Caco-2 (cell line): ENCODE measurements around the gene MKRN1. TPM values are rescaled to one million over a fixed set of nuclear protein-coding genes. Genes with fewer than 3 reads are reported as not detected.

ENCODE experiments used
- BruUV-seq: library from RNA; stranded (reverse); fragments of 400-500 nt; replicated peaks from 2 replicates; lab custom pipeline; 2021; lab: Mats Ljungman, UMichigan
- CTCF ChIA-PET: fragments of 300-600 bp; sonication (Branson Sonifier 250); formaldehyde crosslinking; loops from one replicate; lab custom pipeline; 2022; ENCODE audit warnings: antibody characterized with exemption; lab: Charles Lee
- POLR2A ChIA-PET: fragments of 300-600 bp; sonication (Branson Sonifier 250); formaldehyde crosslinking; loops from one replicate; lab custom pipeline; 2022; ENCODE audit warnings: antibody characterized with exemption; lab: Charles Lee
- DNase-seq, 2 experiments: peaks; one replicate each; pipeline versions ENCODE4 v3.0.0 to v3.0.0-alpha.2; 2020 to 2022
- H3K27me3 ChIP-seq: replicated peaks from 2 replicates; pipeline ENCODE4 v1.6.0; 2011; ENCODE audit warnings: low read length; ENCODE audit not compliant: control insufficient read depth, insufficient read depth
- H3K36me3 ChIP-seq: 2 replicates; pipeline ENCODE4 v1.5.1; 2011; ENCODE audit warnings: low read length; ENCODE audit not compliant: control insufficient read depth, insufficient read depth
- H3K4me1 ChIP-seq: fragments of 250-450 bp; sonication (Bioruptor Pico); 2 replicates; pipeline ENCODE4 v1.5.1; 2020; ENCODE audit warnings: mild to moderate bottlenecking
- H3K4me3 ChIP-seq: 2 replicates; pipeline ENCODE4 v1.5.1; 2011; ENCODE audit warnings: low read depth, mild to moderate bottlenecking, control low read depth, low read length
- H3K9me3 ChIP-seq: fragments of 250-450 bp; sonication (Bioruptor Pico); 2 replicates; pipeline ENCODE4 v1.5.1; 2020; ENCODE audit warnings: mild to moderate bottlenecking, moderate library complexity
- H3K27ac Mint-ChIP-seq: one replicate; pipeline ENCODE4 v1.8.0; 2022; ENCODE audit warnings: mixed read lengths; ENCODE audit not compliant: unreplicated experiment
- H3K27me3 Mint-ChIP-seq: one replicate; pipeline ENCODE4 v1.8.0; 2022; ENCODE audit warnings: mixed read lengths; ENCODE audit not compliant: insufficient read depth, unreplicated experiment
- H3K36me3 Mint-ChIP-seq: one replicate; pipeline ENCODE4 v1.8.0; 2022; ENCODE audit warnings: mild to moderate bottlenecking, mixed read lengths; ENCODE audit not compliant: insufficient read depth, unreplicated experiment
- H3K4me1 Mint-ChIP-seq: one replicate; pipeline ENCODE4 v1.8.0; 2022; ENCODE audit warnings: low read depth, mixed read lengths; ENCODE audit not compliant: unreplicated experiment
- H3K4me3 Mint-ChIP-seq: one replicate; pipeline ENCODE4 v1.8.0; 2022; ENCODE audit warnings: mild to moderate bottlenecking, moderate library complexity, mixed read lengths; ENCODE audit not compliant: unreplicated experiment
- H3K9me3 Mint-ChIP-seq: one replicate; pipeline ENCODE4 v1.8.0; 2022; ENCODE audit warnings: mixed read lengths; ENCODE audit not compliant: unreplicated experiment
- CTCF ChIP-seq, 2 experiments: fragments of 200-600 bp in 1 of 2; IDR thresholded peaks; 1 replicate in 1 of 2; 2 replicates in 1 of 2; pipeline versions ENCODE4 v1.5.1 to v1.8.0; 2011 to 2022; ENCODE audit warnings: antibody characterized with exemption in 1 of 2, control low read depth in 1 of 2, inconsistent platforms in 1 of 2, low read depth in 1 of 2, low read length in 1 of 2, mild to moderate bottlenecking in 1 of 2, moderate library complexity in 1 of 2; ENCODE audit not compliant: insufficient read depth in 1 of 2, severe bottlenecking in 1 of 2, unreplicated experiment in 1 of 2
- intact Hi-C: fragments of 100-400 bp; cut with micrococcal nuclease; formaldehyde crosslinking; loops from one replicate; pipeline ENCODE4 v1.10.0; 2022; ENCODE audit not compliant: unreplicated experiment
- total RNA-seq: library from RNA; stranded (reverse); gene quantifications from 2 replicates; pipeline ENCODE4 v1.2.3, GENCODE V29; 2022

The MKRN1 gene
- total RNA-seq, 1 experiment from 2014 or later: 73.0 TPM

GRCh38 chr7:140526214-140526613 is 46.9 kb upstream of the MKRN1 start:
- intact Hi-C loops: no loop called here
- Mint-ChIP-seq H3K27me3 (peaks cover 1% of the 10 kb centered on the region), H3K4me1 (no peaks in the 10 kb centered on the region), H3K4me3 (no peak overlapping the region), H3K36me3 (no peaks in the 10 kb centered on the region), H3K9me3 (no peaks in the 10 kb centered on the region), H3K27ac (no peak overlapping the region)
- no peak for TF ChIP-seq CTCF (IDR thresholded peaks at IDR 0.05; ENCODE audit: insufficient read depth in 1 of 2, low read depth in 1 of 2, low read length in 1 of 2, severe bottlenecking in 1 of 2, unreplicated experiment in 1 of 2)
- CTCF ChIA-PET: no interaction called here
- Histone ChIP-seq H3K27me3 (no peaks in the 10 kb centered on the region), H3K4me3 (no peak overlapping the region), H3K36me3 (no peaks in the 10 kb centered on the region), H3K9me3 (no peaks in the 10 kb centered on the region), H3K4me1 (no peaks in the 10 kb centered on the region)
- no TSS peak for BruUV-seq
- no peak for DNase-seq
- POLR2A ChIA-PET: no interaction called here

GRCh38 chr7:140525743-140526142 is 46.4 kb upstream of the MKRN1 start:
- no peak for TF ChIP-seq CTCF (IDR thresholded peaks at IDR 0.05; ENCODE audit: insufficient read depth in 1 of 2, low read depth in 1 of 2, low read length in 1 of 2, severe bottlenecking in 1 of 2, unreplicated experiment in 1 of 2)
- no peaks in the 10 kb centered on the region for H3K36me3 Mint-ChIP-seq
- no peaks in the 10 kb centered on the region for H3K9me3 ChIP-seq
- ChIA-PET CTCF (no interaction called here), POLR2A (no interaction called here)
- no peaks in the 10 kb centered on the region for H3K36me3 ChIP-seq
- no peaks in the 10 kb centered on the region for H3K4me1 Mint-ChIP-seq
- no peak for DNase-seq
- no peaks in the 10 kb centered on the region for H3K9me3 Mint-ChIP-seq
- H3K27ac Mint-ChIP-seq: no peak overlapping the region
- H3K4me3 ChIP-seq: no peak overlapping the region
- no peaks in the 10 kb centered on the region for H3K4me1 ChIP-seq
- H3K27me3 Mint-ChIP-seq: no peaks in the 10 kb centered on the region
- intact Hi-C loops: no loop called here
- no peak overlapping the region for H3K4me3 Mint-ChIP-seq
- H3K27me3 ChIP-seq: no peaks in the 10 kb centered on the region
- BruUV-seq: no TSS peak

- H3K4me3 ChIP-seq: no peak overlapping the region
- H3K9me3 ChIP-seq: no peaks in the 10 kb centered on the region
- ChIA-PET POLR2A (no interaction called here), CTCF (no interaction called here)
- H3K4me1 Mint-ChIP-seq: no peaks in the 10 kb centered on the region
- no peaks in the 10 kb centered on the region for H3K4me1 ChIP-seq
- H3K4me3 Mint-ChIP-seq: no peak overlapping the region
- no peak for TF ChIP-seq CTCF (IDR thresholded peaks at IDR 0.05; ENCODE audit: insufficient read depth in 1 of 2, low read depth in 1 of 2, low read length in 1 of 2, severe bottlenecking in 1 of 2, unreplicated experiment in 1 of 2)
- no peak overlapping the region for H3K27ac Mint-ChIP-seq
- H3K36me3 Mint-ChIP-seq: no peaks in the 10 kb centered on the region
- no peak for DNase-seq
- intact Hi-C loops: no loop called here
- H3K27me3 Mint-ChIP-seq: no peaks in the 10 kb centered on the region
- BruUV-seq: no TSS peak
- no peaks in the 10 kb centered on the region for H3K36me3 ChIP-seq
- no peaks in the 10 kb centered on the region for H3K9me3 Mint-ChIP-seq
- no peaks in the 10 kb centered on the region for H3K27me3 ChIP-seq
Observed at GRCh38 chr7:140521421-140521820, 42.1 kb upstream of the MKRN1 start.
